Kidney epithelial cell (primary cell): ENCODE results near the gene GPR25. TPM values are rescaled to one million over a fixed set of nuclear protein-coding genes. Genes with fewer than 3 reads are reported as not detected.

Source experiments
- DNase-seq: peaks from one replicate; pipeline ENCODE4 v3.0.0-alpha.2; 2010; ENCODE audit warnings: low read depth
- H3K27me3 ChIP-seq: 2 replicates; pipeline ENCODE4 v1.6.0; 2011; ENCODE audit warnings: low read length; ENCODE audit not compliant: control insufficient read depth, insufficient read depth
- H3K36me3 ChIP-seq: 2 replicates; pipeline ENCODE4 v1.5.1; 2011; ENCODE audit warnings: low read length; ENCODE audit not compliant: control insufficient read depth, insufficient read depth
- H3K4me3 ChIP-seq: 2 replicates; pipeline ENCODE4 v1.5.1; 2011; ENCODE audit warnings: low read depth, mild to moderate bottlenecking, control low read depth, low read length
- CTCF ChIP-seq: IDR thresholded peaks from 2 replicates; pipeline ENCODE4 v1.5.1; 2011; ENCODE audit warnings: mild to moderate bottlenecking, moderate library complexity, low read length, control low read depth, inconsistent platforms; ENCODE audit not compliant: insufficient read depth, poor library complexity, severe bottlenecking
- total RNA-seq: library from RNA; depleted of rRNA; stranded (reverse); fragments of >200 nt; gene quantifications from 2 replicates; pipeline ENCODE4 v1.2.3, GENCODE V29; 2015

Gene GPR25
- total RNA-seq, 1 donor from 2014 or later: not detected

- Histone ChIP-seq H3K36me3 (peaks cover 2% of the 10 kb centered on the region), H3K4me3 (peak overlapping the region; percentile 46), H3K27me3 (no peaks in the 10 kb centered on the region)
- no peak for DNase-seq
- TF ChIP-seq CTCF: no peak
These were observed 23.9 kb downstream of the GPR25 start for GRCh38 chr1:200896531-200897196.

GRCh38 chr1:200897259-200897658 is 24.5 kb downstream of the GPR25 start:
- Histone ChIP-seq H3K4me3 (no peak overlapping the region), H3K36me3 (peaks cover 2% of the 10 kb centered on the region), H3K27me3 (no peaks in the 10 kb centered on the region)
- DNase-seq: no peak
- no peak for TF ChIP-seq CTCF

- no peak overlapping the region for H3K4me3 ChIP-seq
- H3K36me3 ChIP-seq: peaks cover 2% of the 10 kb centered on the region
- TF ChIP-seq CTCF: no peak
- no peak for DNase-seq
- no peaks in the 10 kb centered on the region for H3K27me3 ChIP-seq
These were observed 26.2 kb downstream of the GPR25 start for GRCh38 chr1:200899015-200899386.

- Histone ChIP-seq H3K4me3 (no peak overlapping the region), H3K36me3 (peaks cover 2% of the 10 kb centered on the region), H3K27me3 (no peaks in the 10 kb centered on the region)
- DNase-seq: no peak
- no peak for TF ChIP-seq CTCF
These were observed 26.7 kb downstream of the GPR25 start for GRCh38 chr1:200899451-200899915.

GRCh38 chr1:200899954-200900867 is 27.4 kb downstream of the GPR25 start:
- H3K4me3 ChIP-seq: no peak overlapping the region
- DNase-seq: no peak
- no peak for TF ChIP-seq CTCF
- peaks cover 2% of the 10 kb centered on the region for H3K36me3 ChIP-seq
- H3K27me3 ChIP-seq: no peaks in the 10 kb centered on the region
